Endothelial cell of umbilical vein (primary cell): ENCODE measurements around the gene NABP1.

ENCODE experiments used
- CTCF ChIP-seq, 2 donors: IDR thresholded peaks; 1 replicate in 1 of 2; 2 replicates in 1 of 2; pipeline ENCODE4 v1.5.1; 2011; ENCODE audit warnings: low read length in 2 of 2, mild to moderate bottlenecking in 2 of 2, moderate library complexity in 2 of 2, control low read depth in 1 of 2, inconsistent platforms in 1 of 2, low read depth in 1 of 2; ENCODE audit not compliant: insufficient read depth in 1 of 2; ENCODE audit errors: extremely low read depth in 1 of 2
- EZH2 ChIP-seq: IDR thresholded peaks from 2 replicates; pipeline ENCODE4 v1.6.1; 2012; ENCODE audit warnings: borderline replicate concordance, low read depth, mild to moderate bottlenecking, moderate library complexity, low read length, inconsistent platforms; ENCODE audit not compliant: severe bottlenecking
- FOS ChIP-seq: IDR thresholded peaks from 2 replicates; pipeline ENCODE4 v1.6.1; 2011; ENCODE audit warnings: mild to moderate bottlenecking, low read length, moderate library complexity, borderline replicate concordance; ENCODE audit not compliant: insufficient read depth
- GATA2 ChIP-seq: IDR thresholded peaks from 2 replicates; pipeline ENCODE4 v1.7.0; 2011; ENCODE audit warnings: low read depth, mild to moderate bottlenecking, moderate library complexity, mixed read lengths, low read length; ENCODE audit not compliant: insufficient read length, insufficient read depth
- JUN ChIP-seq: IDR thresholded peaks from 2 replicates; pipeline ENCODE4 v1.6.1; 2011; ENCODE audit warnings: borderline replicate concordance, low read depth; ENCODE audit not compliant: insufficient read length, insufficient read depth
- MAX ChIP-seq: IDR thresholded peaks from 2 replicates; pipeline ENCODE4 v1.6.1; 2011; ENCODE audit not compliant: insufficient read depth, insufficient read length
- MYC ChIP-seq: IDR thresholded peaks from one replicate; pipeline ENCODE4 v1.6.1; 2011; ENCODE audit warnings: mild to moderate bottlenecking, low read depth, low read length
- POLR2A ChIP-seq: IDR thresholded peaks from 2 replicates; pipeline ENCODE4 v1.6.1; 2012; ENCODE audit warnings: low read depth, mild to moderate bottlenecking, control low read depth, low read length
- POLR2AphosphoS5 ChIP-seq: IDR thresholded peaks from 2 replicates; pipeline ENCODE4 v1.6.1; 2012; ENCODE audit warnings: low read depth, mild to moderate bottlenecking, control low read depth, low read length, moderate library complexity; ENCODE audit not compliant: insufficient read depth

GRCh38 chr2:191710411-191710900, 32.5 kb downstream of the NABP1 start:
- no peak for TF ChIP-seq FOS
- no peak for TF ChIP-seq POLR2A
- TF ChIP-seq MAX = no peak
- TF ChIP-seq CTCF (IDR thresholded peaks at IDR 0.05; ENCODE audit: extremely low read depth in 1 of 2, insufficient read depth in 1 of 2, low read depth in 1 of 2, low read length in 2 of 2) = no peak
- no peak for TF ChIP-seq POLR2AphosphoS5
- no peak for TF ChIP-seq GATA2
- TF ChIP-seq MYC = no peak
- no peak for TF ChIP-seq EZH2
- TF ChIP-seq JUN = no peak
